A549 (cell line): Measurements from ENCODE around the gene FBLN5. TPM values are rescaled to one million over a fixed set of nuclear protein-coding genes. Genes with fewer than 3 reads are reported as not detected.
A peak's percentile ranks its signal among the peaks of the same experiment; 100 is the strongest.

ENCODE experiments used
- ATAC-seq, 2 experiments: fragments of 200-7000 bp in 1 of 2; fragments of >200 bp in 1 of 2; cut with Nextera tagmentation in 1 of 2; cut with Tn5 transposase in 1 of 2; 3 replicates each; pipeline versions ENCODE4 v1.8.0 to v1.9.1; 2018 to 2020; ENCODE audit warnings: mild to moderate bottlenecking in 1 of 2, moderate library complexity in 1 of 2
- CTCF ChIA-PET: fragments of 300-600 bp; sonication (Branson Sonifier 250); formaldehyde crosslinking; extraction: SDS; loops from one replicate; lab custom pipeline; 2021; ENCODE audit warnings: antibody characterized with exemption, inconsistent platforms; lab: Yijun Ruan, JAX
- POLR2A ChIA-PET: fragments of 350-600 bp; formaldehyde crosslinking; extraction: SDS; loops from one replicate; lab custom pipeline; 2021; ENCODE audit warnings: antibody characterized with exemption, inconsistent platforms; lab: Yijun Ruan, JAX
- DNase-seq, 2 experiments: peaks; one replicate each; pipeline versions ENCODE4 v3.0.0 to v3.0.0-alpha.2; 2011 to 2016; ENCODE audit warnings: low read depth in 1 of 2, low spot score in 1 of 2
- FAIRE-seq: peaks from 2 replicates; lab custom pipeline; 2011; peaks lifted over from hg19 to GRCh38; lab: Jason Lieb, UNC
- H3K27ac ChIP-seq, 2 experiments: fragments of >200 bp; sonication (Bioruptor Twin); formaldehyde crosslinking; 3 replicates each; pipeline ENCODE4 v1.5.1; 2016 to 2017
- H3K4me1 ChIP-seq: fragments of >200 bp; sonication (Bioruptor Twin); formaldehyde crosslinking; 3 replicates; pipeline ENCODE4 v1.6.1; 2016
- H3K4me2 ChIP-seq: fragments of >200 bp; sonication (Bioruptor Twin); formaldehyde crosslinking; 3 replicates; pipeline ENCODE4 v1.6.1; 2016
- H3K4me3 ChIP-seq: fragments of >200 bp; sonication (Bioruptor Twin); formaldehyde crosslinking; 3 replicates; pipeline ENCODE4 v1.5.1; 2016
- H3K9me3 ChIP-seq: fragments of >200 bp; sonication (Bioruptor Twin); formaldehyde crosslinking; 3 replicates; pipeline ENCODE4 v1.6.1; 2016
- BHLHE40 ChIP-seq: IDR thresholded peaks from 2 replicates; pipeline ENCODE4 v1.6.1; 2012; ENCODE audit warnings: low read depth, low read length, inconsistent platforms
- CBX8 ChIP-seq: fragments of 200-600 bp; sonication (generic); IDR thresholded peaks from 2 replicates; pipeline ENCODE4 v1.6.1; 2016
- CEBPB ChIP-seq, 2 experiments: fragments of >200 bp in 1 of 2; sonication (Bioruptor Twin) in 1 of 2; formaldehyde crosslinking in 1 of 2; IDR thresholded peaks; 2 replicates each; pipeline ENCODE4 v1.6.1; 2012 to 2016
- CHD2 ChIP-seq: fragments of 150-350 bp; IDR thresholded peaks from 2 replicates; pipeline ENCODE4 v1.6.1; 2014; ENCODE audit warnings: low read length; ENCODE audit not compliant: partially characterized antibody
- EHF ChIP-seq: fragments of 250-450 bp; sonication (Bioruptor Pico); IDR thresholded peaks from 2 replicates; pipeline ENCODE4 v1.5.0; 2020; ENCODE audit warnings: mild to moderate bottlenecking
- EHMT2 ChIP-seq: fragments of 200-600 bp; sonication (generic); IDR thresholded peaks from 2 replicates; pipeline ENCODE4 v1.6.1; 2016; ENCODE audit warnings: antibody characterized with exemption, low read depth, mild to moderate bottlenecking, moderate library complexity
- GATA3 ChIP-seq: IDR thresholded peaks from 2 replicates; pipeline ENCODE4 v1.6.1; 2012; ENCODE audit warnings: borderline replicate concordance
- HOXB13 ChIP-seq: fragments of 250-450 bp; sonication (Bioruptor Pico); IDR thresholded peaks from 2 replicates; pipeline ENCODE4 v1.5.0; 2020; ENCODE audit warnings: low read depth, mild to moderate bottlenecking, moderate library complexity
- JUN ChIP-seq, 2 experiments: fragments of >200 bp; sonication (Bioruptor Twin); formaldehyde crosslinking; IDR thresholded peaks; 2 replicates in 1 of 2; 3 replicates in 1 of 2; pipeline ENCODE4 v1.6.1; 2016 to 2017
- KDM1A ChIP-seq: fragments of 200-600 bp; sonication (generic); IDR thresholded peaks from 2 replicates; pipeline ENCODE4 v1.6.1; 2016; ENCODE audit warnings: low read depth, mild to moderate bottlenecking
- MAFK ChIP-seq: fragments of 450-650 bp; IDR thresholded peaks from 2 replicates; pipeline ENCODE4 v1.6.1; 2014; ENCODE audit not compliant: partially characterized antibody
- MYC ChIP-seq: IDR thresholded peaks from 2 replicates; pipeline ENCODE4 v1.6.1; 2012; ENCODE audit warnings: mild to moderate bottlenecking, inconsistent platforms, low read length, improper control_type of control experiment, borderline replicate concordance
- RAD21 ChIP-seq, 2 experiments: fragments of >200 bp in 1 of 2; sonication (Bioruptor Twin) in 1 of 2; formaldehyde crosslinking in 1 of 2; IDR thresholded peaks in 1 of 2; conservative IDR thresholded peaks in 1 of 2; 2 replicates in 1 of 2; 3 replicates in 1 of 2; pipeline ENCODE4 v1.6.1; 2012 to 2018; ENCODE audit warnings: inconsistent platforms in 1 of 2
- RARB ChIP-seq: fragments of 250-450 bp; sonication (Bioruptor Pico); IDR thresholded peaks from 2 replicates; pipeline ENCODE4 v1.8.0; 2021; ENCODE audit warnings: mild to moderate bottlenecking, moderate library complexity
- RFX5 ChIP-seq: fragments of 450-650 bp; IDR thresholded peaks from 2 replicates; pipeline ENCODE4 v1.7.1; 2014; ENCODE audit warnings: antibody characterized with exemption, mild to moderate bottlenecking, moderate library complexity
- RNF2 ChIP-seq: fragments of 200-600 bp; sonication (generic); IDR thresholded peaks from 2 replicates; pipeline ENCODE4 v1.6.1; 2016; ENCODE audit warnings: low read depth, mild to moderate bottlenecking, antibody characterized with exemption, moderate library complexity, borderline replicate concordance
- ZC3H11A ChIP-seq: fragments of 450-650 bp; IDR thresholded peaks from 2 replicates; pipeline ENCODE4 v1.6.1; 2014; ENCODE audit warnings: antibody characterized with exemption, mild to moderate bottlenecking
- ZNF302 ChIP-seq: fragments of 250-450 bp; sonication (Bioruptor Pico); IDR thresholded peaks from 2 replicates; pipeline ENCODE4 v1.9.0; 2021; ENCODE audit warnings: inconsistent platforms, mild to moderate bottlenecking, moderate library complexity
- ZSCAN20 ChIP-seq: fragments of 250-450 bp; sonication (Bioruptor Pico); IDR thresholded peaks from 2 replicates; pipeline ENCODE4 v1.8.0; 2022; ENCODE audit warnings: mild to moderate bottlenecking, moderate library complexity
- WGBS: methylation state at CpG from one replicate; pipeline ENCODE4 v1.1.6; 2017; ENCODE audit errors: missing lambda C conversion rate; 5-methylcytosine and 5-hydroxymethylcytosine counted together
- polyA plus RNA-seq, 4 experiments: library from polyadenylated mRNA; depleted of rRNA in 3 of 4; stranded (reverse); fragments of >200 nt; fragmentation: RNase III in 1 of 4; extraction: RNeasy Plus Mini Kit Qiagen cat#74134 plus additional on column Dnase treatment in 1 of 4; gene quantifications; 2 replicates in 3 of 4; 3 replicates in 1 of 4; pipeline ENCODE4 v1.2.3, GENCODE V29; 2011 to 2017
- TF ChIP-seq, protein P1 (sequence below): IDR thresholded peaks from 2 replicates; pipeline ENCODE4 v1.6.1; 2012
- TF ChIP-seq, protein P2 (sequence below): IDR thresholded peaks from 2 replicates; pipeline ENCODE4 v1.6.1; 2012; ENCODE audit warnings: low read depth, borderline replicate concordance
- TF ChIP-seq, protein P3 (sequence below): fragments of >200 bp; sonication (Bioruptor Twin); formaldehyde crosslinking; IDR thresholded peaks from 3 replicates; pipeline ENCODE4 v1.5.1; 2016
- TF ChIP-seq, protein P4 (sequence below): fragments of 450-650 bp; IDR thresholded peaks from 2 replicates; pipeline ENCODE4 v1.6.1; 2014; ENCODE audit warnings: antibody characterized with exemption
- TF ChIP-seq, protein P5 (sequence below): fragments of 200-600 bp; sonication (generic); IDR thresholded peaks from 2 replicates; pipeline ENCODE4 v1.6.1; 2016; ENCODE audit warnings: antibody characterized with exemption, mild to moderate bottlenecking, moderate library complexity

The FBLN5 gene
- polyA plus RNA-seq, 2 of the 4 experiments (the other 2 are of a cell fraction), result 0.88 to 1.3 TPM

DNA sequence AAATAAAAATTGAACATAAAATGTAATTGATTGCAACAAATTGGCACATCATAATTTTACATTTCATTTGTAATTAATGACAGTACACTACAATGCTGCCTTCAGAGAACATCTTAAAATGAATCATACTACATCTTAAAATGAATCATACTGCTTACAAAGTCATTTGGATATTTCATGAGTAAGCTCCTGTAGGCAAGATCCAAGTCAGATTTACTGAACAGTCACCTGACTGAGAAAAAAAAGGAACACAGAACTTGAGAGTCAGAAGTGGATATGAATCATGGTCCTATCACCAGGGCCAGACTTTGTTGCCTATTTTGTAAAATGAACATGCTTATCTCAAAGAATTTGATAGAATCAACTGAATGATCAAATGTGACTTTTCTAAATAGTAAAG is 32.7 kb upstream of the FBLN5 start (continued):
- TF ChIP-seq, protein P1, sequence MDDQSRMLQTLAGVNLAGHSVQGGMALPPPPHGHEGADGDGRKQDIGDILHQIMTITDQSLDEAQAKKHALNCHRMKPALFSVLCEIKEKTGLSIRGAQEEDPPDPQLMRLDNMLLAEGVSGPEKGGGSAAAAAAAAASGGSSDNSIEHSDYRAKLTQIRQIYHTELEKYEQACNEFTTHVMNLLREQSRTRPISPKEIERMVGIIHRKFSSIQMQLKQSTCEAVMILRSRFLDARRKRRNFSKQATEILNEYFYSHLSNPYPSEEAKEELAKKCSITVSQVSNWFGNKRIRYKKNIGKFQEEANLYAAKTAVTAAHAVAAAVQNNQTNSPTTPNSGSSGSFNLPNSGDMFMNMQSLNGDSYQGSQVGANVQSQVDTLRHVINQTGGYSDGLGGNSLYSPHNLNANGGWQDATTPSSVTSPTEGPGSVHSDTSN, result no peak
- TF ChIP-seq RNF2 (no peak), MYC (no peak), CHD2 (no peak), RAD21 (conservative IDR thresholded peaks at IDR 0.05 in 1 of 2, IDR thresholded peaks at IDR 0.05 in 1 of 2) (no peak)

DNA sequence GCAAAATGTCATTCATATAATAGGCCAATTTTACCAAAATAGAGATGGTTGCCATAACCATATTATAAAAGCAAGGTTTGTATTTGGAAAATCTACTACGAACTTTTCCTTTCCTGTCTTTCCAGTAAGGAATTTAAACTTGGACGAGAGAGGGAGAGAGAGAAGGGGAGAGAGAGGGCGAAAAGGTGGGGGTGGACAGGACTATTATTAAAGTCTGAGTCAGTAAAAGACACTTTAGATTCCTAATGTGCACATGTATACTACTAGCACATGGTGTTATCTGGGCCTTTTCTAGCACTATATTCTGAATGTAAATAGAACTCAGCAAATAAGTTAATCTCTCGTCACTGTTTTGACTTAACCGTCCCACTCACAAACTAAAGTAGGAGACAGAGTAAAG is 30.4 kb upstream of the FBLN5 start:
- POLR2A ChIA-PET, result no interaction called here
- Histone ChIP-seq H3K9me3 (no peaks in the 10 kb centered on the region), H3K4me1 (peaks cover 16% of the 10 kb centered on the region)
- WGBS, result 91% methylated on average over 5 of the region's 5 CpGs
- no peak for FAIRE-seq
- ATAC-seq, result no peak
- TF ChIP-seq RARB (CRISPR knock-in tag), result no peak
- TF ChIP-seq, protein P2, sequence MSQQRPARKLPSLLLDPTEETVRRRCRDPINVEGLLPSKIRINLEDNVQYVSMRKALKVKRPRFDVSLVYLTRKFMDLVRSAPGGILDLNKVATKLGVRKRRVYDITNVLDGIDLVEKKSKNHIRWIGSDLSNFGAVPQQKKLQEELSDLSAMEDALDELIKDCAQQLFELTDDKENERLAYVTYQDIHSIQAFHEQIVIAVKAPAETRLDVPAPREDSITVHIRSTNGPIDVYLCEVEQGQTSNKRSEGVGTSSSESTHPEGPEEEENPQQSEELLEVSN, result no peak
- TF ChIP-seq ZSCAN20 (CRISPR knock-in tag), result no peak
- no peak for TF ChIP-seq ZC3H11A
- no peak for TF ChIP-seq BHLHE40
- TF ChIP-seq, protein P3, sequence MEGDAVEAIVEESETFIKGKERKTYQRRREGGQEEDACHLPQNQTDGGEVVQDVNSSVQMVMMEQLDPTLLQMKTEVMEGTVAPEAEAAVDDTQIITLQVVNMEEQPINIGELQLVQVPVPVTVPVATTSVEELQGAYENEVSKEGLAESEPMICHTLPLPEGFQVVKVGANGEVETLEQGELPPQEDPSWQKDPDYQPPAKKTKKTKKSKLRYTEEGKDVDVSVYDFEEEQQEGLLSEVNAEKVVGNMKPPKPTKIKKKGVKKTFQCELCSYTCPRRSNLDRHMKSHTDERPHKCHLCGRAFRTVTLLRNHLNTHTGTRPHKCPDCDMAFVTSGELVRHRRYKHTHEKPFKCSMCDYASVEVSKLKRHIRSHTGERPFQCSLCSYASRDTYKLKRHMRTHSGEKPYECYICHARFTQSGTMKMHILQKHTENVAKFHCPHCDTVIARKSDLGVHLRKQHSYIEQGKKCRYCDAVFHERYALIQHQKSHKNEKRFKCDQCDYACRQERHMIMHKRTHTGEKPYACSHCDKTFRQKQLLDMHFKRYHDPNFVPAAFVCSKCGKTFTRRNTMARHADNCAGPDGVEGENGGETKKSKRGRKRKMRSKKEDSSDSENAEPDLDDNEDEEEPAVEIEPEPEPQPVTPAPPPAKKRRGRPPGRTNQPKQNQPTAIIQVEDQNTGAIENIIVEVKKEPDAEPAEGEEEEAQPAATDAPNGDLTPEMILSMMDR, result no peak
- no peak for TF ChIP-seq KDM1A
- TF ChIP-seq JUN (IDR thresholded peaks at IDR 0.05), result no peak
- no peak for TF ChIP-seq HOXB13 (CRISPR knock-in tag)
- TF ChIP-seq, protein P4, sequence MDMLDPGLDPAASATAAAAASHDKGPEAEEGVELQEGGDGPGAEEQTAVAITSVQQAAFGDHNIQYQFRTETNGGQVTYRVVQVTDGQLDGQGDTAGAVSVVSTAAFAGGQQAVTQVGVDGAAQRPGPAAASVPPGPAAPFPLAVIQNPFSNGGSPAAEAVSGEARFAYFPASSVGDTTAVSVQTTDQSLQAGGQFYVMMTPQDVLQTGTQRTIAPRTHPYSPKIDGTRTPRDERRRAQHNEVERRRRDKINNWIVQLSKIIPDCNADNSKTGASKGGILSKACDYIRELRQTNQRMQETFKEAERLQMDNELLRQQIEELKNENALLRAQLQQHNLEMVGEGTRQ, result no peak
- no peak for TF ChIP-seq EHF (CRISPR knock-in tag)
- TF ChIP-seq, all 56 proteins: peak for 0
- Histone ChIP-seq H3K4me2 (no peak overlapping the region), H3K4me3 (no peak overlapping the region), H3K27ac (no peak overlapping the region)
- DNase-seq, result no peak
- CTCF ChIA-PET, result no interaction called here

DNA sequence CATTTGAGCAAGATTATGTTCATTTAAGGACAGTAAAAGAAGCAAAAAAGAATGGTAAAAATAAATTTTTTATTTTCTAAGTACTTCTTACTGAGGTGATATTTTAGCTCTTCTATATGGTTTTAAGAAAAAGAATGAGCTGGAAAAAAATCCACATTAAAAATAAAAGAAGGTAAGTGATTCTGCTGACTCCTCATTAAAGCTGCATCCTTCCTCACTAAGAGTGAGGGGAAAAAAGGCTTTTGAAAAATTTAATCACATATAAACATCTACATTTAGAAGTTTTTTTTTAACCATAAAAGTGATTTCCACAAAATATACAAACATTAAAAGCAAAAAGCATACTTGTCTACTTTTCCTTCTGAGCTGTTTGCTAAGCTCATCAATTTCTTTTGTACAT is 28.3 kb upstream of the FBLN5 start:
- no peak for ATAC-seq
- H3K27ac ChIP-seq, result no peak overlapping the region
- CTCF ChIA-PET, result no interaction called here
- no peak for FAIRE-seq
- TF ChIP-seq JUN (IDR thresholded peaks at IDR 0.05), result no peak
- peak; percentile 59 for TF ChIP-seq MAFK
- TF ChIP-seq ZNF302 (CRISPR knock-in tag), result no peak
- no peak for DNase-seq
- POLR2A ChIA-PET, result no interaction called here
- H3K9me3 ChIP-seq, result no peaks in the 10 kb centered on the region
- peaks cover 12% of the 10 kb centered on the region for H3K4me1 ChIP-seq
- no peak overlapping the region for H3K4me3 ChIP-seq
- no peak overlapping the region for H3K4me2 ChIP-seq

DNA sequence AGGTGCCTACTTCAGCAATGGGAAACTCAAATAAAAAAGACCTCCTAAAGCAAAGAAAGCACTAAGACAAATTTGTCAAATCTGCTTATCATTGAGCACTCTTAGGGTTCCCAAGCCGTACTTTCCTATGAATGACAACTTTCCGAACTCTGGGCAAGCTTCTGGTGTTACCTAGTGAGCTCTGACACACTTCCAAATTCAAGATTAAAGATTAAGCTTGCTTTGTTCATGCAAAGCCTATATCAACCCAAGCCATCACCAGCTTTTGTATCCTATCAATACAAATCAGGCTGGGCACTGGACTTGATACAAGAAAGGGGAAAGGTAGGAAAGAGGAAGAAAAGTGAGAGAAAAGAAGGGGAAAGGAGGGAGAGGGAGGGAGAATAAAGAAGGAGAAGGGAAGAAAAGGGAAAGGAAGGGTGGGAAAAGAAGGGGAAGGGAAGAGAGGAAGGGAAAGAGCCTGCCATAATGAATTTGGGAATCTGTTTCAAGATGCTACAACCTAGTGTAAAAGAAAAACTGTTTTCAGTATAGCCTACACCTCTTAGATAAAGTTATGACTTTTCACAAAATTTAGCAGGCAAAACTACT is 23.8 kb upstream of the FBLN5 start:
- ATAC-seq (no peak), DNase-seq (no peak), FAIRE-seq (no peak)
- Histone ChIP-seq H3K27ac (no peak overlapping the region), H3K4me2 (no peak overlapping the region), H3K4me3 (no peak overlapping the region), H3K9me3 (no peaks in the 10 kb centered on the region), H3K4me1 (no peaks in the 10 kb centered on the region)
- CTCF ChIA-PET, result no interaction called here
- POLR2A ChIA-PET, result no interaction called here
- WGBS, result 98% methylated on average over 2 of the region's 2 CpGs
- no peak for TF ChIP-seq ZSCAN20 (CRISPR knock-in tag)
- TF ChIP-seq RFX5, result no peak
- TF ChIP-seq EHMT2, result no peak
- TF ChIP-seq, protein P5, sequence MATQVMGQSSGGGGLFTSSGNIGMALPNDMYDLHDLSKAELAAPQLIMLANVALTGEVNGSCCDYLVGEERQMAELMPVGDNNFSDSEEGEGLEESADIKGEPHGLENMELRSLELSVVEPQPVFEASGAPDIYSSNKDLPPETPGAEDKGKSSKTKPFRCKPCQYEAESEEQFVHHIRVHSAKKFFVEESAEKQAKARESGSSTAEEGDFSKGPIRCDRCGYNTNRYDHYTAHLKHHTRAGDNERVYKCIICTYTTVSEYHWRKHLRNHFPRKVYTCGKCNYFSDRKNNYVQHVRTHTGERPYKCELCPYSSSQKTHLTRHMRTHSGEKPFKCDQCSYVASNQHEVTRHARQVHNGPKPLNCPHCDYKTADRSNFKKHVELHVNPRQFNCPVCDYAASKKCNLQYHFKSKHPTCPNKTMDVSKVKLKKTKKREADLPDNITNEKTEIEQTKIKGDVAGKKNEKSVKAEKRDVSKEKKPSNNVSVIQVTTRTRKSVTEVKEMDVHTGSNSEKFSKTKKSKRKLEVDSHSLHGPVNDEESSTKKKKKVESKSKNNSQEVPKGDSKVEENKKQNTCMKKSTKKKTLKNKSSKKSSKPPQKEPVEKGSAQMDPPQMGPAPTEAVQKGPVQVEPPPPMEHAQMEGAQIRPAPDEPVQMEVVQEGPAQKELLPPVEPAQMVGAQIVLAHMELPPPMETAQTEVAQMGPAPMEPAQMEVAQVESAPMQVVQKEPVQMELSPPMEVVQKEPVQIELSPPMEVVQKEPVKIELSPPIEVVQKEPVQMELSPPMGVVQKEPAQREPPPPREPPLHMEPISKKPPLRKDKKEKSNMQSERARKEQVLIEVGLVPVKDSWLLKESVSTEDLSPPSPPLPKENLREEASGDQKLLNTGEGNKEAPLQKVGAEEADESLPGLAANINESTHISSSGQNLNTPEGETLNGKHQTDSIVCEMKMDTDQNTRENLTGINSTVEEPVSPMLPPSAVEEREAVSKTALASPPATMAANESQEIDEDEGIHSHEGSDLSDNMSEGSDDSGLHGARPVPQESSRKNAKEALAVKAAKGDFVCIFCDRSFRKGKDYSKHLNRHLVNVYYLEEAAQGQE, result no peak
- TF ChIP-seq EHF (CRISPR knock-in tag), result no peak
- no peak for TF ChIP-seq GATA3
- TF ChIP-seq CEBPB (IDR thresholded peaks at IDR 0.05), result no peak
- TF ChIP-seq CHD2, result no peak
- no peak for TF ChIP-seq CBX8
